Esophagus muscularis mucosa (tissue), 4 donors: ENCODE results near the gene SV2C.

Source experiments
- CTCF ChIP-seq, 3 experiments: fragments of 200-600 bp in 2 of 3; fragments of 450-650 bp in 1 of 3; sonication (generic) in 2 of 3; IDR thresholded peaks; one replicate each; pipeline ENCODE4 v1.5.1; 2017 to 2019; ENCODE audit warnings: antibody characterized with exemption in 3 of 3, mild to moderate bottlenecking in 2 of 3, moderate library complexity in 1 of 3
- EP300 ChIP-seq: sonication (generic); formaldehyde crosslinking; IDR thresholded peaks from one replicate; pipeline ENCODE4 v1.6.1; 2017; ENCODE audit warnings: antibody characterized with exemption
- POLR2A ChIP-seq: fragments of 450-650 bp; IDR thresholded peaks from one replicate; pipeline ENCODE4 v1.6.1; 2017; ENCODE audit warnings: antibody characterized with exemption, moderate library complexity, mild to moderate bottlenecking, low read depth

- no peak for TF ChIP-seq CTCF (IDR thresholded peaks at IDR 0.05)
- no peak for TF ChIP-seq POLR2A
- TF ChIP-seq EP300 = no peak
These were observed 316.1 kb downstream of the SV2C start for GRCh38 chr5:76399268-76399667.
